Mesothelial cell of epicardium (in vitro differentiated cells): Measurements from ENCODE around the gene PTDSS2. TPM values are rescaled to one million over a fixed set of nuclear protein-coding genes. Genes with fewer than 3 reads are reported as not detected.

Experiments used
- DNase-seq, 2 experiments: peaks; one replicate each; pipeline ENCODE4 v3.0.0; 2021; ENCODE audit warnings: low spot score in 2 of 2; ENCODE audit not compliant: unreplicated experiment in 2 of 2
- H3K27ac Mint-ChIP-seq: 2 replicates; pipeline ENCODE4 v1.8.0; 2021; ENCODE audit warnings: mixed read lengths
- H3K27me3 Mint-ChIP-seq: 2 replicates; pipeline ENCODE4 v1.8.0; 2021; ENCODE audit warnings: low read depth, mixed read lengths
- H3K36me3 Mint-ChIP-seq: 2 replicates; pipeline ENCODE4 v1.8.0; 2021; ENCODE audit warnings: mixed read lengths
- H3K4me1 Mint-ChIP-seq: 2 replicates; pipeline ENCODE4 v1.8.0; 2021; ENCODE audit warnings: mixed read lengths
- H3K4me3 Mint-ChIP-seq: 2 replicates; pipeline ENCODE4 v1.8.0; 2021; ENCODE audit warnings: mild to moderate bottlenecking, moderate library complexity, mixed read lengths
- H3K9me3 Mint-ChIP-seq: 2 replicates; pipeline ENCODE4 v1.8.0; 2021; ENCODE audit warnings: mixed read lengths
- total RNA-seq: library from RNA; stranded (reverse); gene quantifications from 3 replicates; pipeline ENCODE4 v1.2.1, GENCODE V29; 2021
- TF ChIP-seq, protein P1 (sequence below): fragments of 200-600 bp; sonication (generic); IDR thresholded peaks from one replicate; pipeline ENCODE4 v1.5.0; 2021; ENCODE audit warnings: antibody characterized with exemption; ENCODE audit not compliant: unreplicated experiment

Gene PTDSS2
- total RNA-seq, 1 donor from 2014 or later = 49.7 TPM

GRCh38 chr11:507727-508515, 57.8 kb downstream of the PTDSS2 start:
- H3K36me3 Mint-ChIP-seq = peaks cover 16% of the 10 kb centered on the region
- peak overlapping the region; percentile 96 for H3K4me3 Mint-ChIP-seq
- peak overlapping the region; percentile 89 for H3K27ac Mint-ChIP-seq
- no peaks in the 10 kb centered on the region for H3K27me3 Mint-ChIP-seq
- no peaks in the 10 kb centered on the region for H3K9me3 Mint-ChIP-seq
- H3K4me1 Mint-ChIP-seq = peaks cover 22% of the 10 kb centered on the region
- TF ChIP-seq, protein P1, sequence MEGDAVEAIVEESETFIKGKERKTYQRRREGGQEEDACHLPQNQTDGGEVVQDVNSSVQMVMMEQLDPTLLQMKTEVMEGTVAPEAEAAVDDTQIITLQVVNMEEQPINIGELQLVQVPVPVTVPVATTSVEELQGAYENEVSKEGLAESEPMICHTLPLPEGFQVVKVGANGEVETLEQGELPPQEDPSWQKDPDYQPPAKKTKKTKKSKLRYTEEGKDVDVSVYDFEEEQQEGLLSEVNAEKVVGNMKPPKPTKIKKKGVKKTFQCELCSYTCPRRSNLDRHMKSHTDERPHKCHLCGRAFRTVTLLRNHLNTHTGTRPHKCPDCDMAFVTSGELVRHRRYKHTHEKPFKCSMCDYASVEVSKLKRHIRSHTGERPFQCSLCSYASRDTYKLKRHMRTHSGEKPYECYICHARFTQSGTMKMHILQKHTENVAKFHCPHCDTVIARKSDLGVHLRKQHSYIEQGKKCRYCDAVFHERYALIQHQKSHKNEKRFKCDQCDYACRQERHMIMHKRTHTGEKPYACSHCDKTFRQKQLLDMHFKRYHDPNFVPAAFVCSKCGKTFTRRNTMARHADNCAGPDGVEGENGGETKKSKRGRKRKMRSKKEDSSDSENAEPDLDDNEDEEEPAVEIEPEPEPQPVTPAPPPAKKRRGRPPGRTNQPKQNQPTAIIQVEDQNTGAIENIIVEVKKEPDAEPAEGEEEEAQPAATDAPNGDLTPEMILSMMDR = no peak
- no peak for DNase-seq

- TF ChIP-seq, protein P1 = no peak
These were observed 58.9 kb downstream of the PTDSS2 start for GRCh38 chr11:508956-509355.

DNA sequence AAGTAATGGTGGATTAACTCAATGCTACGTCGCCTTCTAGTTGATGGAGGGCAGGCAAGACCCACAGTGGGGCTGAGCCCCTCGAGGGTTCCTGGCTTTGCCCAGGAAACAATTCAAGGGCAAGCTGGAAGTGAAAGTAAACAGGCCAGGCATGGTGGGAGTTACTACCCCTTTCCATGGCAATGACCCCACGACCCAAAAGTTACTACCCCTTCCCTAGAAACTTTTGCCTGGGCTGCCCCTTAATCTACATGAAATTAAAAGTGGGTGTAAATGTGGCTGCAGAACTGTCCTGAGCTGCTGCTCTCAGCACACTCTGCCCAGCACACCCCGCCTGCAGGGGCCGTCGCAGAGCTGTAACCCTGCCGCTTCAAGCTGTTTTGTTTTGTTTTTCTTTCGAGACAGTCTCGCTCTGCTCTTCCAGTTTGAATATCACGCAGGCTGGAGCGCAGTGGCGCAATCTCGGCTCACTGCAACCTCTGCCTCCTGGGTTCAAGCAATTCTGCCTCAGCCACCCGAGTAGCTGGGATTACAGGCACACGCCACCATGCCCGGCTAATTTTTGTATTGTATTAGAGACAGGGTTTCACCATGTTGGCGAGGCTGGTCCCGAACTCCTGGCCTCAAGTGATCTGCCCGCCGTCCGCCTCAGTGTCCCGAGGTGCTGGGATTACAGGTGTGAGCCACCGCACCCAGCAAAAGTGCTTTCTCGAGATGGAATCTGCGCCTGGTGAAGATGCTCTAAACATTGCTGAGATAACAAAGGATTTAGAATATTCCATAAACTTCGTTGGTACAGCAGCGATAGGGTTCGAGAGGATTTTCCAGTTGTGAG, 62.9 kb downstream of the PTDSS2 start:
- Mint-ChIP-seq H3K4me1 (peaks cover 2% of the 10 kb centered on the region), H3K9me3 (peaks cover 12% of the 10 kb centered on the region), H3K27ac (no peak overlapping the region), H3K36me3 (peaks cover 36% of the 10 kb centered on the region), H3K27me3 (no peaks in the 10 kb centered on the region), H3K4me3 (no peak overlapping the region)
- TF ChIP-seq, protein P1 = no peak
- DNase-seq = no peak

More at GRCh38 chr11:508956-509355, 58.9 kb downstream of the PTDSS2 start:
- Mint-ChIP-seq H3K4me3 (peak overlapping the region; percentile 46), H3K4me1 (peaks cover 22% of the 10 kb centered on the region), H3K27ac (no peak overlapping the region), H3K36me3 (peaks cover 19% of the 10 kb centered on the region), H3K27me3 (no peaks in the 10 kb centered on the region), H3K9me3 (no peaks in the 10 kb centered on the region)
- no peak for DNase-seq

DNA sequence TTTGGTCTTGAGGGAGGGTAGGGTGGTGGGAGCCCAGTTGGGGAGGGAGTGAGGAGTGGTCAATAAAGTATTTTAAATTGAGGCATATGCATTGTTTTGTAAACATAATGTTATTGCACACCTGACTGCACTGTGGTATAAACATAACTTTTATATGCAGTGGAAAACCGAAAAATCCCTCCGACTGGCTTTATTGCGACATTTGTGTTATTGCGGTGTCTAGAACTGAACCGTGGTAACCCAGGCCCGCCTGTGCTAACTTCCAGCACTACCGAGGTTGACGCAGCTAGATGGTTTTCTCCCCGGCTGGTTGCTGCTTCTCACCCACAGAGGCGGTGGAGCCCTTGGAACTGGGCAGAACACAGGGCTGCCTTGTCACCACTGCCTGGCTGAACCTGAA, 64.5 kb downstream of the PTDSS2 start:
- Mint-ChIP-seq H3K4me1 (no peaks in the 10 kb centered on the region), H3K4me3 (no peak overlapping the region), H3K36me3 (peaks cover 36% of the 10 kb centered on the region), H3K27ac (no peak overlapping the region), H3K27me3 (no peaks in the 10 kb centered on the region), H3K9me3 (peaks cover 12% of the 10 kb centered on the region)
- TF ChIP-seq, protein P1 = no peak
- no peak for DNase-seq

- TF ChIP-seq, protein P1 = no peak
- H3K4me1 Mint-ChIP-seq = no peaks in the 10 kb centered on the region
- peaks cover 12% of the 10 kb centered on the region for H3K9me3 Mint-ChIP-seq
- H3K27ac Mint-ChIP-seq = no peak overlapping the region
- peaks cover 31% of the 10 kb centered on the region for H3K36me3 Mint-ChIP-seq
- H3K4me3 Mint-ChIP-seq = no peak overlapping the region
- DNase-seq = no peak
- H3K27me3 Mint-ChIP-seq = no peaks in the 10 kb centered on the region
These were observed 65.1 kb downstream of the PTDSS2 start for GRCh38 chr11:515131-515530.
